Central memory CD8-positive, alpha-beta T cell (primary cell): ENCODE data around the gene HSPA1L.
"Not testable (repeated sequence)": the region's sequence is repeated elsewhere in the genome, so short reads cannot be mapped to it uniquely, and the experiment has no call there.

Experiments used
- ATAC-seq: fragments of 150-1000 bp; cut with Tn5 transposase; replicated peaks from 2 replicates; pipeline ENCODE4 v1.10.0; 2022; ENCODE audit warnings: mild to moderate bottlenecking, moderate FRiP score, moderate number of reproducible peaks; ENCODE audit not compliant: poor library complexity, severe bottlenecking; ENCODE audit errors: extremely low read depth
- DNase-seq, 2 donors: peaks; one replicate each; pipeline ENCODE4 v3.0.0; 2021; ENCODE audit warnings: low spot score in 2 of 2
- H3K27ac Mint-ChIP-seq: one replicate; pipeline ENCODE4 v1.8.0; 2022; ENCODE audit warnings: low read depth, mild to moderate bottlenecking, moderate library complexity, mixed read lengths
- H3K27me3 Mint-ChIP-seq: one replicate; pipeline ENCODE4 v1.8.0; 2022; ENCODE audit warnings: mixed read lengths
- H3K36me3 Mint-ChIP-seq: one replicate; pipeline ENCODE4 v1.8.0; 2022; ENCODE audit warnings: mild to moderate bottlenecking, moderate library complexity, mixed read lengths; ENCODE audit not compliant: insufficient read depth
- H3K4me1 Mint-ChIP-seq: one replicate; pipeline ENCODE4 v1.8.0; 2022; ENCODE audit warnings: mixed read lengths
- H3K4me3 Mint-ChIP-seq: one replicate; pipeline ENCODE4 v1.8.0; 2022; ENCODE audit warnings: mild to moderate bottlenecking, moderate library complexity, mixed read lengths
- H3K9me3 Mint-ChIP-seq: one replicate; pipeline ENCODE4 v1.8.0; 2022; ENCODE audit warnings: mixed read lengths

HSPA1L gene

GRCh38 chr6:31817929-31818511, 2.9 kb upstream of the HSPA1L start:
- H3K4me1 Mint-ChIP-seq, result peaks cover 48% of the 10 kb centered on the region
- not testable (repeated sequence) for DNase-seq, H3K9me3 Mint-ChIP-seq, H3K27me3 Mint-ChIP-seq
- ATAC-seq, result peak; percentile 3
- H3K27ac Mint-ChIP-seq, result peak overlapping the region; percentile 85
- peaks cover 15% of the 10 kb centered on the region for H3K36me3 Mint-ChIP-seq
- H3K4me3 Mint-ChIP-seq, result peak overlapping the region; percentile 83

DNA sequence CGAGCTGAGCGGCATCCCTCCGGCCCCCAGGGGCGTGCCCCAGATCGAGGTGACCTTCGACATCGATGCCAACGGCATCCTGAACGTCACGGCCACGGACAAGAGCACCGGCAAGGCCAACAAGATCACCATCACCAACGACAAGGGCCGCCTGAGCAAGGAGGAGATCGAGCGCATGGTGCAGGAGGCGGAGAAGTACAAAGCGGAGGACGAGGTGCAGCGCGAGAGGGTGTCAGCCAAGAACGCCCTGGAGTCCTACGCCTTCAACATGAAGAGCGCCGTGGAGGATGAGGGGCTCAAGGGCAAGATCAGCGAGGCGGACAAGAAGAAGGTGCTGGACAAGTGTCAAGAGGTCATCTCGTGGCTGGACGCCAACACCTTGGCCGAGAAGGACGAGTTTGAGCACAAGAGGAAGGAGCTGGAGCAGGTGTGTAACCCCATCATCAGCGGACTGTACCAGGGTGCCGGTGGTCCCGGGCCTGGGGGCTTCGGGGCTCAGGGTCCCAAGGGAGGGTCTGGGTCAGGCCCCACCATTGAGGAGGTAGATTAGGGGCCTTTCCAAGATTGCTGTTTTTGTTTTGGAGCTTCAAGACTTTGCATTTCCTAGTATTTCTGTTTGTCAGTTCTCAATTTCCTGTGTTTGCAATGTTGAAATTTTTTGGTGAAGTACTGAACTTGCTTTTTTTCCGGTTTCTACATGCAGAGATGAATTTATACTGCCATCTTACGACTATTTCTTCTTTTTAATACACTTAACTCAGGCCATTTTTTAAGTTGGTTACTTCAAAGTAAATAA, 2.2 kb upstream of the HSPA1L start:
- not testable (repeated sequence) for DNase-seq, H3K9me3 Mint-ChIP-seq, H3K27me3 Mint-ChIP-seq
- peaks cover 53% of the 10 kb centered on the region for H3K4me1 Mint-ChIP-seq
- peak; percentile 68 for ATAC-seq
- peak overlapping the region; percentile 83 for H3K4me3 Mint-ChIP-seq
- H3K27ac Mint-ChIP-seq, result peak overlapping the region; percentile 85
- peaks cover 13% of the 10 kb centered on the region for H3K36me3 Mint-ChIP-seq

DNA sequence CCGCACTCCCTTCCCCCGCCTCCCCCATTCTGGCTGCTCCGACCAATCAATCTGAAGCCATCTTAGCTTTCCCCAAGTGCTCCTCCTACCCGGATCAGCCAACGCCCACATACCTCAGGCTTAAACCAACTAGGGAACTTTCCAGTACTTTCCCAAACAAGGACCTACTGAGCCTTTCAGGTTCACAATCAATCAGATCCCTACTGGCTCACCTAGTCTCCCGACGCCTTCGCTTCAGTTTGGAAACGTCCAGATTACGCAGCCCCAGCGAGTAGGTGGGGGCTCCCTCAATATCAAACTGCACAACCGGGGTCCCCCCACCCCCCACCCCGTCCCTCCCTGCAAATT, 432 bp downstream of the HSPA1L start:
- peaks cover 7% of the 10 kb centered on the region for H3K36me3 Mint-ChIP-seq
- no peaks in the 10 kb centered on the region for H3K27me3 Mint-ChIP-seq
- peak overlapping the region; percentile 88 for H3K4me3 Mint-ChIP-seq
- H3K9me3 Mint-ChIP-seq, result no peaks in the 10 kb centered on the region
- peaks cover 43% of the 10 kb centered on the region for H3K4me1 Mint-ChIP-seq
- no peak for DNase-seq
- peak; percentile 42 for ATAC-seq
- peak overlapping the region; percentile 87 for H3K27ac Mint-ChIP-seq

- no peaks in the 10 kb centered on the region for H3K9me3 Mint-ChIP-seq
- peaks cover 13% of the 10 kb centered on the region for H3K36me3 Mint-ChIP-seq
- H3K4me3 Mint-ChIP-seq, result peak overlapping the region; percentile 88
- ATAC-seq, result no peak
- no peak for DNase-seq
- peak overlapping the region; percentile 78 for H3K27ac Mint-ChIP-seq
- H3K27me3 Mint-ChIP-seq, result no peaks in the 10 kb centered on the region
- peaks cover 39% of the 10 kb centered on the region for H3K4me1 Mint-ChIP-seq
Observed at GRCh38 chr6:31813465-31813849, 1.6 kb downstream of the HSPA1L start.

DNA sequence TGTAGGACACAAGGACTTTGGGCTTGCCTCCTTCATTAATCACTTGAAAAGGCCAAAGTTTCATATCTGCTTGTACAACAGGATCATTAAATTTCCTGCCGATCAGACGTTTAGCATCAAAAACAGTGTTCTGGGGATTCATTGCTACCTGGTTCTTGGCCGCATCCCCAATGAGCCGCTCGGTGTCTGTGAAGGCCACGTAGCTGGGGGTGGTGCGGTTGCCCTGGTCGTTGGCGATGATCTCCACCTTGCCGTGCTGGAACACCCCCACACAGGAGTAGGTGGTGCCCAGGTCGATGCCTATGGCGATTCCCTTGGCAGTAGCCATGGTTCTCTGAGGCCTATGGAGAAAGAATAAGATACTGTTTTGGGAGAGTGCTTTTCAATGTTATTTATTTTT, 3.4 kb downstream of the HSPA1L start:
- DNase-seq, result no peak
- no peaks in the 10 kb centered on the region for H3K27me3 Mint-ChIP-seq
- peaks cover 32% of the 10 kb centered on the region for H3K4me1 Mint-ChIP-seq
- peaks cover 10% of the 10 kb centered on the region for H3K36me3 Mint-ChIP-seq
- no peak overlapping the region for H3K27ac Mint-ChIP-seq
- no peak overlapping the region for H3K4me3 Mint-ChIP-seq
- no peaks in the 10 kb centered on the region for H3K9me3 Mint-ChIP-seq
- no peak for ATAC-seq

GRCh38 chr6:31808599-31808998, 6.5 kb downstream of the HSPA1L start:
- H3K4me1 Mint-ChIP-seq, result peaks cover 30% of the 10 kb centered on the region
- H3K4me3 Mint-ChIP-seq, H3K36me3 Mint-ChIP-seq, DNase-seq, H3K27ac Mint-ChIP-seq, H3K9me3 Mint-ChIP-seq, ATAC-seq, H3K27me3 Mint-ChIP-seq: not testable (repeated sequence)

DNA sequence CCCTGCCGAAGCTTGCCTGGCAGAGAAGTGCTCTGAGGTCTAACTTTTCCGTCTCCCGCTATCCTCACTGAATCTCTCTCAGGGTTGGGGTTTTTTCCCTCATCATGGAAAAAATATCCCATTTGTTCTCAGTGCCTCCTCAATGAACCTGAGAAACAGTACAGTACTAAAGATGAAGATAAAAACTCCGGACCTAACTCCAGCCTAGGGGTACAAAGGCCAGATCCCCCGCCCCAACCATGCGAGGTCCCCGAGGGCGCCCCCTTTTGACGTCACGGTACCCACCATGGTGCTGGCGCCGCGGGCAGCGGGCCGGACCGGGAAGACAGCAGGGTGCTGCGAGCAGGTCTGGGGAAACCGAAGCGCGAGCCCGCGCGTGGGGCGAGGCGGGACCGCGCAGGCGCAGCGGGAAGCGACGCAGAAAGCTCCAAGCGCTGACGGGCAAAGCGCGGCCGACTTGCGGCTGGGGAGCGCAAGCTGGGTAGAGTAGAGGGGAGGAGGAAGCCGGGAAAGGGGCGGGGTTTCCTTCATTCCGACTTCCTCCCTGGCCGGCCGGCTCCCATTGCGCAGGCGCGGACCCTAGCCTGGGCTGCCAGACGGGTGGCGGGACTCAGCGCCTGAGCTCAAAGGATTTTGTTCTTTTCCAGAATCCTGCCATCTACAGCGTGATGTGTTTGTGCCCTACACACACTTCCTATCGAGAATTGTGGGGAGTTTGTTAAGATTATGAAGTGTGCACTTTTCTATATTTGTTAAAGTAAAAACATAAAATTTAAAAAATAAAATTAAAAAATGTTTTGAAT, 8.4 kb downstream of the HSPA1L start, which contains the start of gene LSM2:
Gene LSM2 (minus strand): TSS at position 497 of the 803 bp plus-strand sequence. CDS start 209 bp downstream, at position 288.
- H3K27ac Mint-ChIP-seq, result peak within 1 kb of the TSS; percentile 90
- H3K4me1 Mint-ChIP-seq, result peaks cover 21% of the 10 kb centered on the region
- DNase-seq (peak; percentile 92 to 95), ATAC-seq (peak; percentile 96)
- H3K9me3 Mint-ChIP-seq, result no peaks in the 10 kb centered on the region
- no peaks in the 10 kb centered on the region for H3K27me3 Mint-ChIP-seq
- peaks cover 16% of the 10 kb centered on the region for H3K36me3 Mint-ChIP-seq
- H3K4me3 Mint-ChIP-seq, result peak within 1 kb of the TSS; percentile 82

DNA sequence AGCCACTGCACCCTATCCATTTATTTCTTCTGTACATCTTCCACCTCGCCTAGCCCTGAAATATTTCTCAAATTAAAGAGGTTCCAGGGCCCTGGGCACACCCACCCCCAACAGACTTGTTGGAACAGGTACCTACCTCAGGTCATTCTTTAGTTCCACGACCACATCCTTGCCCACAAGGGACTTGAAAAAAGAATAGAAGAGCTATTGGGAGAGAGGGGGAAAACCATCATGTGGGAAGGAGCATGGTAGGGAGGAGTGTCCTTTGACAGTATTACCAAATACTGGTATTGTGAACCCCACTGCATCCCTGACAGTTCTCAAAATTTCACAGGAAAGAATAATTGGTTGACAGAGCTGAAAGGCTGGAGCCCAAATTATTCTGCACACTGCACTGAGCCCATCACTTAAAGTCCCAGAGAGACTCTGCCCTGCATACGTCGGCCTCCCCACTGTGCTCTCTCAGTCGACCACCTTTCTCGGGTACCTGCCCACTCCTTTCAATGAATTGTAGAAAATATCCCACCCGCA, 9.1 kb downstream of the HSPA1L start:
- H3K4me1 Mint-ChIP-seq, result peaks cover 21% of the 10 kb centered on the region

DNA sequence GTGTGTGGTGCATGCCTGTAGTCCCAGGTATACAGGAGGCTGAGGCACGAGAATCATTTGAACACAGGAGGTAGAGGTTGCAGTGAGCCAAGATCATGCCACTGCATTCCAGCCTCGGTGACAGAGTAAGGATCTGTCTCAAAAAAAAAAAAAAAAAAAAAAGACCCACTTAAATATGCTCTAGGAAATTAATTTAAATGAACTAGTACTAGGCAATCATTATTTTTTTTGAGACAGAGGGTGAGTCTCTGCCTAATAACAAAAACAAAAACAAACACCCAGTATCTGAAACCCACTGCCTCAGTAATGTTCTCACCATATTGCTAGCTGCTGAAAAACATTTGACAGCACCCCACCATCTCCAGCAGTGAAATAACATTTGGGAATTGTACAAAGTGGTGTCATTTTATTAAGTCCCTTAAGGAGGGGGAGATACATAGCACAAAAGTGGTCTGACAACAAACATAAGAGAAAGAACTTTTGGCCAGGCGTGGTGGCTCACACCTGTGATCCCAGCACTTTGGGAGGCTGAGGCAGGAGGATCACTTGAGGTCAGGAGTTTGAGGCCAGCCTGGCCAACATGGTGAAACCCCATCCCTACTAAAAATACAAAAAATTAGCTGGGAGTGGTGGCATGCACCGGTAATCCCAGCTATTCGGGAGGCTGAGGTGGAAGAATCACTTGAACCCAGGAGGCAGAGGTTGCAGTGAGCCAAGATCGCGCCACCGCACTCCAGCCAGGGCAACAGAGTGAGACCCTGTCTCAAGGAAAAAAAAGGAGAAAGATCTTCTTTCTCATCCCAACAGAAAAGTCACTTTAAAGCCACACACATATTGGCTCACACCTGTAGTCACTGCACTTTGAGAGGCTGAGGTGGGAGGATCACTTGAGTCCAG, 13.8 kb downstream of the HSPA1L start:
- not testable (repeated sequence) for H3K27ac Mint-ChIP-seq, ATAC-seq, H3K9me3 Mint-ChIP-seq, H3K27me3 Mint-ChIP-seq, DNase-seq, H3K4me3 Mint-ChIP-seq
- peaks cover 12% of the 10 kb centered on the region for H3K36me3 Mint-ChIP-seq
- H3K4me1 Mint-ChIP-seq, result peaks cover 31% of the 10 kb centered on the region

More for the DNA sequence above, 9.1 kb downstream of the HSPA1L start:
- Mint-ChIP-seq H3K27ac (peak overlapping the region; percentile 90), H3K27me3 (no peaks in the 10 kb centered on the region), H3K36me3 (peaks cover 16% of the 10 kb centered on the region), H3K9me3 (no peaks in the 10 kb centered on the region), H3K4me3 (peak overlapping the region; percentile 82)
- ATAC-seq, result peak; percentile 29
- DNase-seq, result no peak

GRCh38 chr6:31799781-31800180, 15.3 kb downstream of the HSPA1L start:
- no peak for ATAC-seq
- H3K4me3 Mint-ChIP-seq, result no peak overlapping the region
- no peaks in the 10 kb centered on the region for H3K9me3 Mint-ChIP-seq
- peaks cover 16% of the 10 kb centered on the region for H3K36me3 Mint-ChIP-seq
- H3K4me1 Mint-ChIP-seq, result peaks cover 31% of the 10 kb centered on the region
- H3K27ac Mint-ChIP-seq, result no peak overlapping the region
- no peaks in the 10 kb centered on the region for H3K27me3 Mint-ChIP-seq
- DNase-seq, result no peak

DNA sequence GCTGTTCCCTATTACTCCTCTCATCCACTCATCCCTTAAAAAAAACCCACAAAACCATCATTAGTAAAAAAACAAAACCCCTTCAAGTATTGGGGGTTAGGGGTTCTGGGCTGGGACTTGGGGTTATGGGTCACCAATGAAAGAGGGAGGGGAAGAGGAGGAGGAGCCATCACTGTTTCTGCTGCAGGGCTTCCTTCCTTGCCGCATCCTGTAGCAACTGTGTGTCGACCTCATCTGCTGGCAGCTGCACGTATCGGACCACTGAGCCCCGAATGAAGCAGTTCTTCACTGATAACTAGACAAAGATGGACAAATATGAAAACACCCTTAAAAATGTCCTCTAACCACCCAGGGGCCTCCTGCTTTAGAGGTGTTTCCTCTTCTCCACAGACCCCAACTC, 17.5 kb downstream of the HSPA1L start:
- peaks cover 37% of the 10 kb centered on the region for H3K4me1 Mint-ChIP-seq
- no peaks in the 10 kb centered on the region for H3K27me3 Mint-ChIP-seq
- peaks cover 13% of the 10 kb centered on the region for H3K36me3 Mint-ChIP-seq
- H3K27ac Mint-ChIP-seq, result no peak overlapping the region
- ATAC-seq (peak; percentile 33), DNase-seq (no peak)
- peak overlapping the region; percentile 57 for H3K4me3 Mint-ChIP-seq
- no peaks in the 10 kb centered on the region for H3K9me3 Mint-ChIP-seq

DNA sequence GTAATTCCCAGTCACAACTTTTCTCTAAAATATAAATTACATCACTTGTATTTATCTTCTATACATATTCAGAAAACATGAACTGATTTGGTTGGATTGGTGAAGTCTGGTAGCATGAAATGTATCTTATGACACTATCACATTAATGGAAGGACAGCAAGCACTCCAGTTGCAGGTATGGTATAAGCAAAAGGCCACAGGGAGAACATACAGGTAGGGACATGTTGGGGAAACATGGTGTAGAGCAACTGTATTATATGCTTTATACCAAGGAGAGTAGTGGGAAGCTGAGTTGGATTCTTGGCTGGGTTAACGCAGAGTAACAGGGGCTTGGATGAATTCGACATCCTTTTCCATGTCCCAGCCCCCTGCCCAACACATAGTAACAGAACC, 18.1 kb downstream of the HSPA1L start:
- Mint-ChIP-seq H3K4me1 (peaks cover 37% of the 10 kb centered on the region), H3K4me3 (peak overlapping the region; percentile 57), H3K27me3 (no peaks in the 10 kb centered on the region), H3K9me3 (no peaks in the 10 kb centered on the region), H3K36me3 (peaks cover 9% of the 10 kb centered on the region), H3K27ac (peak overlapping the region; percentile 98)
- ATAC-seq (no peak), DNase-seq (no peak)
